ENCODE data around the gene PKD2L2.
"Not testable (repeated sequence)": the region's sequence is repeated elsewhere in the genome, so short reads cannot be mapped to it uniquely, and the experiment has no call there.

GRCh38 chr5:137863653-137864052 lies 25.6 kb upstream of the PKD2L2 start:
- TF ChIP-seq CTCF (conservative IDR thresholded peaks at IDR 0.05; ENCODE audit: low read depth, low read length); MXI1 (IDR thresholded peaks at IDR 0.05; ENCODE audit: borderline replicate concordance, low read depth, low read length); ELK1 (IDR thresholded peaks at IDR 0.05; ENCODE audit: borderline replicate concordance, low read depth, low read length); POLR2A (IDR thresholded peaks at IDR 0.05; ENCODE audit: low read depth, low read length); BHLHE40 (IDR thresholded peaks at IDR 0.05; ENCODE audit: low read depth, low read length); USF2 (IDR thresholded peaks at IDR 0.05; ENCODE audit: low read depth, low read length); RFX5 (IDR thresholded peaks at IDR 0.05; ENCODE audit: low read depth, low read length): not testable (repeated sequence)

Measured in IMR-90 (cell line).